UCSD-AML1 (cell line): Measurements from ENCODE around the gene IL24.
A peak's percentile ranks its signal among the peaks of the same experiment; 100 is the strongest.
"Not testable (repeated sequence)": the region's sequence is repeated elsewhere in the genome, so short reads cannot be mapped to it uniquely, and the experiment has no call there.

Source experiments
- DNase-seq: peaks from one replicate; lab custom pipeline; 2025; ENCODE audit not compliant: unreplicated experiment; lab: John Stamatoyannopoulos, UW

The IL24 gene

DNA sequence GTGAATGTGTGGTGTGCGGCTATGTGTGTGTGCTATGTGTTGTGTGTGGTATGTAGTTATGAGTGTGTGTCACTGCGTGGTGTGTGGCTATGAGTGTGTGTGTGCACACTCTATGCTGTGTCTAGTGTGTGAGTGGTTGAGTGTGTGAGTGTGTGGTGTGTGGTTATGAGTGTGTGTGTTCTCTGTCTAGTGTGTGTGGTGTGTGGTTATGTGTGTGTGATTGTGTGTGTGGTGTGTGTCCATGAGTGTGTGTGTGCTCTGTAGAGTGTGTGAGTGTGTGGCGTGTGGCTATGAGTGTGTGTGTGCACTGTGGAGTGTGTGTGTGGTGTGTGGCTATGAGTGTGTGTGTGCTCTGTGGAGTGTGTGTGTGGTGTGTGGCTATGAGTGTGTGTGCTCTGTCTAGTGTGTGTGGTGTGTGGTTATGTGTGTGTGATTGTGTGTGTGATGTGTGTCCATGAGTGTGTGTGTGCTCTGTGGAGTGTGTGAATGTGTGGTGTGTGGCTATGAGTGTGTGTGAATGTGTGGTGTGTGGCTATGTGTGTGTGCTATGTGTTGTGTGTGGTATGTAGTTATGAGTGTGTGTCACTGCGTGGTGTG, 26.8 kb downstream of the IL24 start:
- not testable (repeated sequence) for DNase-seq

- DNase-seq = no peak
Measured at GRCh38 chr1:206924592-206925105, 27.4 kb downstream of the IL24 start.

DNA sequence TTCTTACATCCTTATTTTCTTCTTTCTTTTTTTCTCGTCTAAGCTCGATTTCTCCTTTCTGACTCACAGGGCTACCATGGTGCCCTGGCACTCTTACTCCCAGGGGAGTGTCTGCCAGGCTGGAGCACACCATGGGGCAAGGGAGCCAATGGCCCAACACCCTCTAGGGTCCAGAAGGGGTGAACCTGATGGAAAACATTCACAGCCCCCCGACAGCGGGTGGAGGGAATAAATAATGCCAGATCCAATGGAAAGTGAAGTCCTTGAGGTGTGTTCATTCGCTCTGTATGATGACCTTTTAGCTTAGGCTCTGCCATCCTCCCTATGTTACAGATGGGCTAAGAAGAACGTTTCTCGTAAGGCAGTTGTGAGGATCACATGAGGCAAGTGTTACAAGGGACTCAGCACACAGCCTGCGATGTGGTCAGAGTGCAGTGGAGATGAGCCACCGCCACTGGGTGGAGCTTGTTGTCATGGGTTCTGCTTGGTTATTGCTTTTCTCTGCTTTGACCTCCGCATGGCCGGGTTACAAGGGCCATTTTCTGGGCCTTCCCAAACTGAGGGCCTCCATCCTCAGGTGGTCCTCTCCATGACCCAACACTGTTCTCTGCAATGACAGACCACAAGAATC, 28.0 kb downstream of the IL24 start:
- DNase-seq = peak; percentile 38

- DNase-seq = no peak
Measured at GRCh38 chr1:206926286-206926685, 29.0 kb downstream of the IL24 start.

- DNase-seq = no peak
Measured at GRCh38 chr1:206929524-206929923, 32.3 kb downstream of the IL24 start.

- DNase-seq = peak; percentile 44
Measured at GRCh38 chr1:206930210-206930798, 33.1 kb downstream of the IL24 start.

DNA sequence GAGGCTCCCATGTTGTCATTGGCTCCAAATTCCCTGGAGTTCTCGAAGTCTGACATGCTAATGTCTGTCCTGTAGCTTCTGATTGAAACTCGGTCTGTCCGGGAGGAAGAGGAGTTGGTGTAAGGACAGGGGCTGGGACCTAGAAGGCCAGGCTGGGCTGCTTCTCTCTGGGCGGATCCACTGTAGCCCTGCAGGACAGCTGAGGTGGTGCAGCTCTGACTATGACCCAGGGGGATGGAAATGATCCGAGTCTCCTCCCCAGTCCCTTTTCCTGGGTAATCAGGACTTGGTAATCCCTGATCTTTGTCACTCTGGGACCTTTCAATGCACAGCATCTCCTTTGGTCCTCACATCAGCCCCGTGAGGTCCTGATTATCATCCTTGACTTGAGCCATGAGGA, 34.5 kb downstream of the IL24 start:
- DNase-seq = no peak

DNA sequence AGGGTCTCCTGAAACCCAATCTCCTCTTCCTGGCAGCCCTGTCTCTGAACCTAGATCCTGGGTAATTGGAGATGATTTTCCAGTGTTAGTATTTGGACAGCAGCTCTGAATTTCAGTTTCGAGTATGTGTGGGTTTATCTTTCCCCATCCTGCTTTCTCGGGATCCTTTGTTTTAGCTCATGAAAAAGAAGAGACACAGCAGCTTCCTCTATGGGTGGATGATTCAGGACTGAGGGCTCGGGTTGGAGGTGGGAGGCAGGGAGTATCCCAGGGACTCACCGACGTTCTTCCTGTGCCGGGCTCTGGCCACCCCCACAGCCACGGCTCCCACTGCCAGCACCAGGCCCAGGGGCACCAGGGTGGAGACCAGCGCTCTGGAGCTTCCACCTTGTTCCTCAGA, 34.9 kb downstream of the IL24 start:
- no peak for DNase-seq

DNA sequence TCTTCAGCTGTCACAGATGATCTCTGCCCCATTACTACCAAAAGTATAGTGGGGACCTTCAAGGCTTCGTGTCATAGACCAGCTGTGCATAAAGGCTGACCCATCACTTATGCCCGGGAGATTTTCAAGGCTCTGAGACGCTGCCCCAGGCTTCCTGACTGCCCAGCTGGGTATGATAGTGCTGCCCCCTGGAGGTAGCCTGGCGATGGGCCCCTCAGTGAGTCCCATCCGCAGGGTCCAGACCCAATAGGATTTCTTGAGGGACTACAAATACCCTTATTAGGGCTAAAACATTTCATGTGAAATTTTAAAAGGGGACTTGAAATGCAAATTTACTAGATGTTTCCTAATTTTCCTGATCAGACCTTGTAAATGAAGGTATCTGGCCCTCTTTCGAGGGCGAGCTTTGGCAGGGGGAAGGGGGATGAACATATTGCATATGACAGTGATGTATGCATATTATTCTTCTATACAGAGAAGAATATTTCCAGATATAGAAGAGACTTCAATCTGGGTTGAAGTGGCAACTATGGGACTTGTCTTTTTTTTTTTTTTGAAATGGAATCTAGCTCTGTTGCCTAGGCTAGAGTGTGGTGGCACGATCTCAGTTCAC, 36.2 kb downstream of the IL24 start:
- DNase-seq = peak; percentile 62

- DNase-seq = peak; percentile 80
Measured at GRCh38 chr1:206935491-206936067, 38.3 kb downstream of the IL24 start.

DNA sequence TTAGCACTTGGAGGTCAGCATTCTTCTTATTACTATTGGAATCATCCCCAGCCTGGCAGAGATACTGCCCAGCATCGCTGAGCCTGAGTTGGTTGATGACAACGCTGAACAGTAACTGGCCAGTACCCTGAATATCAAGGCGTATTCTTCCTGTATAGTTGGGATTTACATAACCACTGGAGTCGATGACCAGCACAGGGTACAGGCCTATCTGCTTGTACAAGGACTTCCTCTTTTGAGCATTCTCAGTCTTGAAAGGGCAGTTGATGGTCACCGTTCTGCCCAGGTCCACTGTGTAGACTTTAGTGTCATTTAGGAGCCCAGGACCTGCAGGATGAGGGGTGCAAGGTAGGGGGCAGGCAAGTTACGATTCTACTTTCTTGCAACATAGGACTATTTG, 40.2 kb downstream of the IL24 start:
- DNase-seq = no peak

GRCh38 chr1:206939131-206939530, 41.9 kb downstream of the IL24 start:
- DNase-seq = no peak

DNA sequence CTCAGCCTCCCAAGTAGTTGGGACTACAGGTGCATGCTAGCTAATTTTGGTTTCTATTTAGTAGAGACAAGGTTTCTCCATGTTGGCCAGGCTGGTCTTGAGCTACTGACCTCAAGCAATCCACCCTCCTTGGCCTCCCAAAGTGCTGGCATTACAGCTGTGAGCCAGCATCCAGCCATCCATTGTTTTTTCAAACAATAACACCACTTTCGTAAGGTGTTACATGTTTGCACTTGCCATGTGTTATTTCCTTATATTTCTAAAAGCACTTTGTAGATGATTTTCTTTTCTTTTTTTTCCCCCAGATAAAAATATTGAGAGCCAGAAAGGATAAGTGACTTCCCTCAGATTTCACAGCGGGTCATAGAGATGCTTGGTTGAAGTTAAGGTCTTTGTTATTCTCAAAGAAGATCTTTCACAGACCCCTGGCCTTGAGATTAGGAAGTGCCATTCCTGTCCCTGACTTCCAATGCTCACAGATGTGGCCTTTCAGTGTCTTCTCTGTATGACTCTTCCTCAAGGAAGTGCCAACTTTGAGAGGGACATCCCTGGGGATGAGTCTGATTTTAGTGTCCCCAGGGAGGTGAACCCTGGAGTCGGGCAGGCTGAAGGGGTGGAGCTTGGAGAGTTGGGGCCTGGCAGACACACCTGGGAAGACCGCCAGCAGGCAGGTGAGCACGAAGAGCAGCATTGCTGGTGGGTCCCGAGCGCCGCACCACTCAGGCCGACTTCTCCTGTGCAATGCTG, 42.8 kb downstream of the IL24 start:
- DNase-seq = no peak

DNA sequence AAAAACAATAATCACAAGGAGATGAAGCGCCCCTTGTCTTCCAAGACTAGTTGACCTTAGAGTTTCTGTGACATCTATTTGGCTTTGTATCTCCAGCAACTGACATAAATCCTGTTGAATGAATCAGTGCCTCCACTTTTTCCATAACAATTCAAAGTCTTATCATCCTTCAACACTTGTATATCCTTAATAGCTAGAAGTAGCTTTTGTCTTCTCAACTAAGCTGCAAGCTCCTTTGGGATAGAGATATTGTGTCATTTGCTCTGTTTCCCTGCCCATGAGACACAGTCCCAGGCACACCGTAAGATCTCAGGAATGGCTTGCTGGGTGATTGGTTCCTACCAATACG, 43.3 kb downstream of the IL24 start:
- no peak for DNase-seq

GRCh38 chr1:206941766-206942418, 44.6 kb downstream of the IL24 start:
- no peak for DNase-seq

DNA sequence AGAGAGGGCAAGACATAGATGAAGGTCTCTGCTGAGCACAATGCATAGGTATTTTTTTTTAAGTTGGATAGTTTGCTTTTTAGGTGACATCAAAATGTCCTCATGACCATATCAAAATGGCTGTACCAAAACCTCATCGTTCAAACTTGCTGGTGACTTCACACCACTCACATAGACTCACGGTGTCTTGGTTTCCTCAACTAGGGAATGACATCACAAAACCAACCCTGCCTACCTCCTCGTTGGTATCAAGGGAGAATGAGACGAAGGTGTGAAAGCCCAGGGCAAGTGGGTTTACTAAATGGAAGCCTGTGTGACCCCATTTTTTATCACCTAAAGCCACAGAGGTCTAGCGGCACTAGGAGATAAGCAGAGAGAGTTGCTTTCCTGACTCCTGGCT, 47.5 kb downstream of the IL24 start:
- no peak for DNase-seq

GRCh38 chr1:206945779-206946178, 48.5 kb downstream of the IL24 start:
- no peak for DNase-seq

- no peak for DNase-seq
Measured at GRCh38 chr1:206946261-206946660, 49.0 kb downstream of the IL24 start, which contains the start of gene PIGR. Gene PIGR, minus strand, starts transcription at chr1:206946466. Its CDS starts 5,935 bp downstream, at chr1:206940531.

- DNase-seq = no peak
Measured at GRCh38 chr1:206947255-206947654, 50.0 kb downstream of the IL24 start.

GRCh38 chr1:206949208-206949607, 52.0 kb downstream of the IL24 start:
- DNase-seq = no peak
